PFSK-1 (cell line): Measurements from ENCODE around the gene TMEM156.

Source experiments
- FOXP2 ChIP-seq: optimal IDR thresholded peaks from 2 replicates; pipeline ENCODE3; 2011; ENCODE audit warnings: borderline replicate concordance, control low read depth, inconsistent platforms; ENCODE audit not compliant: insufficient read depth; ENCODE audit errors: extremely low read length, extremely low read depth
- POLR2AphosphoS5 ChIP-seq: IDR thresholded peaks from 2 replicates; pipeline ENCODE4 v1.6.1; 2012; ENCODE audit warnings: low read depth, mild to moderate bottlenecking, control low read depth, low read length, moderate library complexity
- REST ChIP-seq, 2 experiments: IDR thresholded peaks; 2 replicates each; pipeline versions ENCODE4 v1.6.1 to v1.8.0; 2011 to 2012; ENCODE audit warnings: low read depth in 2 of 2, low read length in 2 of 2, control low read depth in 1 of 2, inconsistent platforms in 1 of 2, mild to moderate bottlenecking in 1 of 2, moderate library complexity in 1 of 2; ENCODE audit not compliant: insufficient read depth in 1 of 2
- SIN3A ChIP-seq: IDR thresholded peaks from 2 replicates; pipeline ENCODE4 v1.6.1; 2012; ENCODE audit warnings: mild to moderate bottlenecking, low read length, moderate library complexity, borderline replicate concordance; ENCODE audit not compliant: insufficient read depth
- TAF1 ChIP-seq: IDR thresholded peaks from 2 replicates; pipeline ENCODE4 v1.6.1; 2012; ENCODE audit warnings: low read length, control low read depth, borderline replicate concordance; ENCODE audit not compliant: insufficient read depth

The TMEM156 gene

GRCh38 chr4:39066371-39066770 lies 34.2 kb upstream of the TMEM156 start:
- TF ChIP-seq REST (IDR thresholded peaks at IDR 0.05; ENCODE audit: insufficient read depth in 1 of 2, low read depth in 2 of 2, low read length in 2 of 2) (no peak), POLR2AphosphoS5 (no peak), SIN3A (no peak), FOXP2 (no peak), TAF1 (no peak)

- TF ChIP-seq FOXP2 (no peak), POLR2AphosphoS5 (no peak), SIN3A (no peak), TAF1 (no peak), REST (IDR thresholded peaks at IDR 0.05; ENCODE audit: insufficient read depth in 1 of 2, low read depth in 2 of 2, low read length in 2 of 2) (no peak)
Observed at GRCh38 chr4:39063430-39063829, 31.2 kb upstream of the TMEM156 start.

GRCh38 chr4:39062770-39063097 lies 30.5 kb upstream of the TMEM156 start:
- TF ChIP-seq REST (IDR thresholded peaks at IDR 0.05; ENCODE audit: insufficient read depth in 1 of 2, low read depth in 2 of 2, low read length in 2 of 2) (no peak), SIN3A (no peak), POLR2AphosphoS5 (no peak), FOXP2 (no peak), TAF1 (no peak)

GRCh38 chr4:39062094-39062769 lies 30.0 kb upstream of the TMEM156 start, which contains the start of gene KLHL5:
KLHL5 (plus strand) TSS chr4:39062232; CDS start chr4:39062653, 421 bp downstream.
- TF ChIP-seq FOXP2 (no peak), SIN3A (no peak), TAF1 (no peak), REST (IDR thresholded peaks at IDR 0.05; ENCODE audit: insufficient read depth in 1 of 2, low read depth in 2 of 2, low read length in 2 of 2) (no peak), POLR2AphosphoS5 (no peak)

- TF ChIP-seq FOXP2 (no peak), SIN3A (no peak), REST (IDR thresholded peaks at IDR 0.05; ENCODE audit: insufficient read depth in 1 of 2, low read depth in 2 of 2, low read length in 2 of 2) (no peak), TAF1 (no peak), POLR2AphosphoS5 (no peak)
Observed at GRCh38 chr4:39061457-39061856, 29.2 kb upstream of the TMEM156 start.
